GM19035 (cell line): Measurements from ENCODE around the gene APLP2.
"Not testable (repeated sequence)": the region's sequence is repeated elsewhere in the genome, so short reads cannot be mapped to it uniquely, and the experiment has no call there.

Experiments
- ATAC-seq: cut with Tn5 transposase; IDR thresholded peaks from one replicate; pipeline ENCODE4 v1.9.1; 2021; ENCODE audit not compliant: unreplicated experiment

The APLP2 gene

DNA sequence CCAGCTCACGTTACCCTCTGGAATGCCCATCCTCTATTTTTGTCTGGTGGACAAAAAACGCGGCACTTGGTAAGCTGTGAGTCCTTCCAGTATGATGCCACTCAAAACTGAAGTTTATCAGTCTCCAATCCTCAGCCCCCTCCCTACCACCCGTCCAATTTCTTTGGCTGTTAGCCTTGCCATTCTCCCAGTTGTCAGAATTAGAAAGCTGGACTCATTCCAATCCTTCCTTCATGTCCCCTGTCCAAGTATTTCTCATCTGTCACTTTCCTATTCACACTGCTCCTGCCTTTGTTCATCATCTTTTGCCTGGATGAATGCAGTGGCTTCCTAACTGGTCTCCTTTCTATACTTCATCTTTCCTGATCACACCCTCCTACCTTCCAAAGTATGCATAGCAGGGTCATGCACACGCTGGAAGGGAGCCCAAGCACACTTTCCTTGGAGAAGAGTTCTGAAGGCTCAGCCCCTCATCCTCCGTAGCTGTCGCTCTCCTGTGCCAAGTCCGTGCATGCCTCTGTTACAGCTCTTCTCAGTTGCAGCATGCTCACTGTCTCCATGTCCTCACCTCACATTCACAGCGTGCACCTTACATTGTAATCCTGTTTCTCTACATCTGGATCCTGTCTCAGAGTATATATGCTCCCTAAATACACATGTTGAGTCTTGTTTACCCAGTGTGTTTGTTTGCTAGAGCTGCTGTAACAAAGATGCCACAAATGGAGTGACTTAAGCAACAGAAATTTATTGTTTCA, 19.4 kb downstream of the APLP2 start:
- ATAC-seq = no peak

DNA sequence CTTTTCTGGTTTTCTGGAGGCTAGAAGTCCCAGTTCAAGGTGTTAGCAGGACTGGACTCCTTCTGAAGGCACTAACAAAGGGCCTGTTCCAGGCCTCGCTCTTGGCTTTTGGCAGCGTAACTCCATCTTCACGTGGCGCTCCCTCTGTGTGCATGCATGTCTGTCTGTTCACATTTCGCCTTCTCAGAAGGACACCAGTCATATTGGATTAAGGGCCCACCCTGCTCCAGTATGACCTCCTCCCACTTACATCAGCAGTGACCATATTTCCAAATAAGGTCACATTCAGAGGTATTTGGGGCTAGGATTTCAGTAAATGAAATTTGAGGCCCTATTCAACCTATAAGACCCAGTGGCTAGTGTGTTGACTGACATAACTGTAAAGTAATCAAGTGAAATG, 20.0 kb downstream of the APLP2 start:
- ATAC-seq = no peak

DNA sequence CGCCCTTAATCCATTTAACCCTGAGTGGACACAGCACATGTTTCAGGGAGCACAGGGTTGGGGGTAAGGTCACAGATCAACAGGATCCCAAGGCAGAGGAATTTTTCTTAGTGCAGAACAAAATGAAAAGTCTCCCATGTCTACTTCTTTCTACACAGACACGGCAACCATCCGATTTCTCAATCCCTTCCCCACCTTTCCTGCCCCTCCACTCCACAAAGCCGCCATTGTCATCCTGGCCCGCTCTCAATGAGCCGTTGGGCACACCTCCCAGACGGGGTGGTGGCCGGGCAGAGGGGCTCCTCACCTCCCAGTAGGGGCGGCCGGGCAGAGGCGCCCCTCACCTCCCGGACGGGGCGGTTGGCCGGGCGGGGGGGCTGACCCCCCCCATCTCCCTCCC, 20.8 kb downstream of the APLP2 start:
- ATAC-seq = not testable (repeated sequence)

DNA sequence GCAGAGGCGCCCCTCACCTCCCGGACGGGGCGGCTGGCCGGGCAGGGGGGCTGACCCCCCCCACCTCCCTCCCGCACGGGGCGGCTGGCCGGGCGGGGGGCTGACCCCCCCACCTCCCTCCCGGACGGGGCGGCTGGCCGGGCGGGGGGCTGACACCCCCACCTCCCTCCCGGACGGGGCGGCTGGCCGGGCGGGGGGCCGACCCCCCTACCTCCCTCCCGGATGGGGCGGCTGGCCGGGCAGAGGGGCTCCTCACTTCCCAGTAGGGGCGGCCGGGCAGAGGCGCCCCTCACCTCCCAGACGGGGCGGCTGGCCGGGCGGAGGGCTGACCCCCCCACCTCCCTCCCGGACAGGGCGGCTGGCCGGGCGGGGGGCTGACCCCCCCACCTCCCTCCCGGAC, 21.5 kb downstream of the APLP2 start:
- not testable (repeated sequence) for ATAC-seq

DNA sequence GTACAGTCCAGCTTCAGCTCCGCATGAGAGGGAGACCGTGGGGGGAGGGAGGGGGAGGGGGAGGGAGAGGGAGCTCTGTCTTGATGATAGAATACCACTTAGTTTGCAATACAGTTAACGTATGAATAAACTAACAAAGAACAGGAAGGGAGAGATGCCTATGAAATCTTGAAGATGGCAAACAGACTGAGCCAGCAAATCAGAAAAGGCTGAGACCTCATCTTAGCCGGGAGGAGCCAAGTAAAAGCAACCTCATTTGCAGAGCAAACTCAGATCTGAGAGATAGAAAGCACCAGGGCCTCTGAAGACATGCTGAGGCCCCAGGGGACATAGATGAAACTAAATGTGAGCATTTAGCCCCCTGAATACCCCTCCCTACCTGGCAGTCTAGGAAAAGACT, 23.0 kb downstream of the APLP2 start:
- no peak for ATAC-seq

DNA sequence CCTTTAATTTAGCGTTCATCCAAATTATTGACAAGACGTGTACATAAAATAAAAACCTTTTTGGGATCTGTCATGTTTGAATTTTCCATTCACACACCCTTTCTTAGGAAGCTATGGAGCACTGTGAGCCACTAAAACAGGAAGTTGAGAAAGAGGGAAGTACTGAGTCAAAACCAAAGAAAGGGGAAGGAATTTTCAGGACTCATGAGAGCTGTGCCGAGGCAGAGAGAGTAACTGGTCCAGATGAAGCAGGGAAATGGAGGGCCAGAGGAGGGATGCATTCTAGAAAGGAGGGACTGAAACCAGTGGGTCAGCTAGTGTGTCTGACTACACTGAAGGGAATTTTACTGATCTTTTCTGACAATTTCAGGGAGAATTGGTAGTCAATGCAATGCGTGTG, 24.9 kb downstream of the APLP2 start:
- ATAC-seq = no peak

DNA sequence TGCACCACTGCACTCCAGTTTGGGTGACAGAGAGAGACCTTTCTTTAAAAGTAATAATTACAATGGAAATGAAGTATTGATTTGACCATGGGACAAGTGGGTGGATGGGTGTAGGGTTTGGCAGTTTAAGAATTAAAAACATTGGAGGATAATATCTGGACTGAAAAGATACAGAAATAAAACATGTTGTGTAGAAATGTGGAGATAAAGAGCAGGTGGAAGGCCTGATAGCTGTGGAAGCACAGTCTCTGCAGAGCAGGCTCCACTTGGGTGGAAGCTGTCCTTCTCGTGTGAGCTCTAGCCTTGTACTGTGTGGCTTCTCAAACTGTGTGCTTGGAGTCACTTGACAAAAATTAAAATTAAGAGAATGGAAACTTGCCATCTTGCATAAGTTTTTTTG, 25.6 kb downstream of the APLP2 start:
- no peak for ATAC-seq

DNA sequence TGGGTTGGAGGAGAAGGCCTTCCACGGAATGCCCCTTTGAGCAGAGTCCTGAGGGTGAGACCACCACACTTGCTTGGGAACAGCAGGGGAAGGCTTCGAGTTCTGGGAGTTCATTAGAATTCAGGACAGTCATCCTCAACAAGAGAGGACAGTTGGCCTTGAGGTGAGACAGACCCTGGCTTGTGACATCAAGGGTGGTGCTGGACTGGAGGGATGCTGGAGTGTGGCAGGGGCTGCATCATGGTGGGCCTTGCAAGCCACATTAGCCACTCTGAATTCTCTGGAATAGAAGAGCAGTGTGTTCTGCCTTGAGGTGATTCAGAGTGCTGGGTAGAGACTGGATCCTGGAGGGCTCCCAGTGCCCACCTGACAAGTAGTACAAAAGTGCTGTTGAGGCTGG, 26.3 kb downstream of the APLP2 start:
- ATAC-seq = no peak

DNA sequence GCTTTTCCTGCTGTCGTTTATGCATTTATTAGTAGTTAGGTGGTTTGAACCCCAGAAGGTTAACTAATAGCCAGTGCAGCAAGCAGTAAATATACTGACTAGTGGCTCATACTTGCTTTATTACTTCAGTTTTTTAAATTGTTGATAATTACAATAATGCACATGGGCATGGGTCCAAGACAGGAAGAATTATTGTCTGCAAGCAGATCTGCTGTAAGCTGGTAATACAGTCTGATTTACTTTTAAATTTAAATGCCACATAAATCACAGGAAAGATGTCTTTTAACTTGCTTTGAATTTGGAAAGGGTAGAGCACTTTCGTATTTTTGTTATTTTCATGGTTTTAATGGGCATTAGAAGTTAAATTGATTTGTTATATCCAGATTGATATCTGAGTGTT, 27.1 kb downstream of the APLP2 start:
- ATAC-seq = no peak

DNA sequence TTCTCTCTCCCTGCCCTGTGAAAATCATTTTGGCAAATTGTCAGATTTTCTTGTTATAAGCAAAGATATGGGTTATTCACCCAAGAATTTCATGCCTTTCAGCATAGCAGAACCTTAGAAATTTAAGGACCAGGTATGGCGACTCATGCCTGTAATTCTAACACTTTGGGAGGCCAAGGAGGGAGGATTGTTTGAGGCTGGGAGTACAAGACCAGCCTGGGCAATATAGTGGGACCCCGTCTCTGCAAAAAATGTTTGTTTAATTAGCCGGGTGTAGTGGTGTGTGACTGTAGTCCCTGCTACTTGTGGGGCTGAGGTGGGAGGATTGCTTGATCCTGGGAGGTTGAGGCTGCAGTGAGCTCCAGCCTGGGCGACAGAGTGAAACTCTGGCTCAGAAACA, 27.6 kb downstream of the APLP2 start:
- no peak for ATAC-seq

DNA sequence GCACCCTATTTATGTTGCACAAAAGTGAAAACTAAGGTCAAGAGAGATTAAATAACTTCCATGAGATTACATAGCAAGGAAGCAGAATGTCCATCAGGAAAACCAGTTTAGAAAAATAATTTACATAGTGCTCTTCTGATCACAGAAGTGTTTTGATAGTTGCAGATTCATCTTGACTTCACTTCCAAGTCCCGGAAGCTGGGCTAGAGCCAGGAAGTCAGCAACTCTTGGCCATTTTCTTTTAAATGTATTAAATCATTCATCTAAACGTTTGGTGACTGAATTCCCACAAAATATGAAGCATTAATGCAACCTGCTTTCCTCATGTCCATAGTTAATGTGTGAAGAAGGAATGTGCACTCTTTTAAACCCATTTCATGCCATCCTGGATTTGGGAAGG, 29.7 kb downstream of the APLP2 start:
- no peak for ATAC-seq

DNA sequence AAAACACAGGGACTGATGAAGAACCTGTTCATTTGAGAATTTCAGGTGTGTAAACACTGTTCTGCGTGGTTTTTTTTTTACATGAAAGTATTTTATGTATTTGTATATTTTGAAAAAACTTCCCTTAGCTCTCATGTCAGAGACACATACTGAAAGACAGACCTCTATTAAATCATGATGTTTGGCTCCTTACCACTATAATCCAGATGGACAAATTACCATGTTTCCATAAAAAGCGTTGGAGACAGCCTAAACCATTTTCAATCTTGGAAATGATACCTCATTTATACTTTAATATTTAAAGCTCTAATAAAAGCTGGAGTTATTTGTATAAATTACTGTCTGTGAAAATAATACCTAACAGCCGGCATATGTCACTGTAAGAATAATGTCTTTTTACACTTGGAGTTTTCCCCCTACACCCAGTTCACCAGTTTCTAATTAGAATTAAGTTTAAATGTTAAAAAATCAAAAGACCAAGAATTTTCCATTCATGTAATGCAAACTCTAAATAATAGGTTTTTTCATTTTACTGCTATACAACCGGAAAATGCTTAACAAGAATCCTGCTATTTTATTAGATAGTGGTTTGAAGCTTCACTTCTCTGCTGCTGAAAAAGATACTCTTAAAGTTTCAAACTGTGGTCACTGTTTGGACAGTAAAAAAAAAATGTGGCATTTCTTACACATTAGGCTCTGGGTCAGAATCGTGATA, 30.8 kb downstream of the APLP2 start:
- no peak for ATAC-seq

DNA sequence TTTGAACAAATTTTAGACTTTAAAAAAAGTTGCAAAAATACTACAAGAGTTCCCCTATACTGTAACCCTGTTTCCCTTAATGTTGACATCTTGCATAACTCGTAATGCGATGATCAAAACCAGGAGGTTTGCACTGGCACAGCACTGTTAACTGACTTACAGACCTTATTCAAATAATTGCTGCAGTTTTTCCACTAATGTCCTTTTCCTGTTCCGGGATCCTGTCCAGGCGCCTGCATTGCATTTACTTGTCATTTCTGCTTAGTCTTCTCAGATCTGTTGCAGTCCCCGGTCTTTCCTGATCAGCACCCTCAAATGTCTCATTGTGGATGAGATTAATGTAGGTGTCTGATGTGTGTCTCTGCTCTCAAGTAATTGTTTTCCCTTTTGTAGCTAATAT, 32.0 kb downstream of the APLP2 start:
- ATAC-seq = no peak

DNA sequence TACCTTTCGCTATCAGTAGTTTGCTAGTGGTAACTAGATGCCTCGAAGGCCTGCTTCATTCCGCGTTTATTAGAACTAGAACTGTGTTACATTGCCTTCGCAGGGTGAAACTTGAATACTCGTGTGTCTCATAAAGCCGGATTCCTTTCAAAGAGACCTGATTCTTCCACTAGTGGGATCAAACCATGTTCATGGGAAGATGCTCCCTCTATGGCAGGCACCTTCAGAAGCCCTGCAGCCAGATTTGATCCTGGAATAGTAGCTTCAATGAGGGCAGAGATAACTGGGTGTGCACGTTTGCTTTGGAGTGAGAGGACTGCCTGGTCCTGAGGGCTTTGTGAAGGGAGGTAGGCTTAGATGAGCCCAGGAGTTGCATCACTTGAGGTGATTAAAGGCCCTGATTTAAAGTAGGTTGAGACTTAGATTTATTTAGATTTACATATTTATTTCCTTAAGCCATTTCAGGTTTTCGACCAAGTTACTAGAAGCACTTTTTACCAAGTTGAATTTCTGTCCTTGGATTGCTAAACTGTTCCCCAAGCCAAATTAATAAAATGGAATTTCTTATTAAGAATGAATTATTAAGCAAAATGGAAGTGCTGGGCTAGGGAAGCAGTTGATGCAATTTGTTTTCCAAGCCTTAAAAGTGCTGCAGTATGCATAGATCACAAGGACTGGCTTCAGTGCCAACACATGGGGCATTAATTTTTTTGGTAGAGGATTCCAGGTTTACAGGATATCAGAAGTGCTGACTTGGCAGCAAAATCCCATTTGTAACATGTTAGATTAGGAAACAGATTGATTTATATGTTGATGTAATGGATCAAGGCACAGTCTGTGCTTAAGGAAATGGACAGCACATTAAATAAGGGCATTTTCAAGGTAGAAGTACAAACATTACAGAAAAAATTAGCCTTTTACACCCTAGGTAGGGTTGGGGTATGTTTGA, 32.9 kb downstream of the APLP2 start:
- ATAC-seq = no peak

DNA sequence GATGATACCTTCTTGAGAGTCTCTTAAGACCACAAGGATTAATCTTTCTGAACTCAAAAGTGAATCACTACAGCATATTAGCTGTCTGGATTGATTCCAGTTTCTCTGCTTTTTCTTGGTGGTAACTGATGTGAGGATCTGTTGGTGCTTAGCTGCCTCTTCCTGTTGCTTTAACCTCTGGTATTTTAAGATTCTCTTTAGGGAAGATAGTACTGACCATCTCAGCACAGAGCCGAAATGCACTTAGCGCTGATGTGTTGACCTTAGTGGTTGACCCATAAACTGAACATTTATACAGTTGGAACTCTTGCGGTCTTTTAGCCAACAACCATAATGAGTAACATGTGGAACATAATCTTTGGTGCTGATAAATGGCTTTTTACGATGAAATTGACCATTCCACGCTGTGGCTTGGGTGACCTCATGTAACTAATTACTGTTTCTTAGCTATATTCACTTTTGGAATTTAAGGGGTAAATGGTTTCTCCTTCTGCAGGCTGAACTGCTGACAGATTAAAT, 33.7 kb downstream of the APLP2 start:
- no peak for ATAC-seq

DNA sequence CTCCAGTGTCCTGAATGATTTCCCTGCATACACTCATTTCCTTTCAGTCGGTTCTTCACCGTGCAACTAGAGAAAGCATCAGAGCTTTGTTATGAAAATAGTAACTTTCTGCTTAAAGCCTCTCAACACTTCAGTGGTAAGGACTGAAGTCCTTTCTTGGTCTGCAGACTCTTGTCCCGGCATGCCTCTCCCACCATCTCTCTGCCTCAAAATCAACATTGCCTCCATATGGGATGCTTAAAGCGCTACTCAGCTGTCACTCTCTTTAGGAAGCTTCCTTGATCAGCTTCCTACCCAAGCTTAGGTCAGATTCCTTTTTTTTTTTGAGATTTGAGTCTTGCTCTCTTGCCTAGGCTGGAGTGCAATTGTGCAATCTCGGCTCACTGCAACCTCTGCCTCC, 36.7 kb downstream of the APLP2 start:
- no peak for ATAC-seq

DNA sequence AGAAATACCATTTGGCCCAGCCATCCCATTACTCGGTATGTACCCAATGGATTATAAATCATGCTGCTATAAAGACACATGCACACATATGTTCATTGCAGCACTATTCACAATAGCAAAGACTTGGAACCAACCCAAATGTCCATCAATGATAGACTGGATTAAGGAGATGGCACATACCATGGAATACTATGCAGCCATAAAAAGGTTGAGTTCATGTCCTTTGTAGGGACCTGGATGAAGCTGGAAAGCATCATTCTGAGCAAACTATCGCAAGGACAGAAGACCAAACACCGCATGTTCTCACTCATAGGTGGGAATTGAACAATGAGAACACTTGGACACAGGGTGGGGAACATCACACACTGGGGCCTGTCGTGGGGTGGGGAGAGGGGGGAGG, 39.0 kb downstream of the APLP2 start:
- ATAC-seq = not testable (repeated sequence)

DNA sequence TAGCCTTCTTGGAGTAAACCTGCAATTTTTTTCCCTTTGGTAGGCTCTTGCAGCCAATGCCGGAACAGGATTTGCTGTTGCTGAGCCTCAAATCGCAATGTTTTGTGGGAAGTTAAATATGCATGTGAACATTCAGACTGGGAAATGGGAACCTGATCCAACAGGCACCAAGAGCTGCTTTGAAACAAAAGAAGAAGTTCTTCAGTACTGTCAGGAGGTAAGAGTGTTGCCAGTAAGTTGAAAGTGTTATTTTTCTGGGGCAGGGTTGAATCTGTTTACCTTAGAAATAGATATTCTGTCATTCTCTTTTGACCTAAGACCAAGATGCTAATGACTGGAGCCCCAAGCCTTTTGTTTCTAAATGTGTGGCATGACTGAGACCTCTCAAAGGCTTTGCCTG, 39.7 kb downstream of the APLP2 start:
- no peak for ATAC-seq

DNA sequence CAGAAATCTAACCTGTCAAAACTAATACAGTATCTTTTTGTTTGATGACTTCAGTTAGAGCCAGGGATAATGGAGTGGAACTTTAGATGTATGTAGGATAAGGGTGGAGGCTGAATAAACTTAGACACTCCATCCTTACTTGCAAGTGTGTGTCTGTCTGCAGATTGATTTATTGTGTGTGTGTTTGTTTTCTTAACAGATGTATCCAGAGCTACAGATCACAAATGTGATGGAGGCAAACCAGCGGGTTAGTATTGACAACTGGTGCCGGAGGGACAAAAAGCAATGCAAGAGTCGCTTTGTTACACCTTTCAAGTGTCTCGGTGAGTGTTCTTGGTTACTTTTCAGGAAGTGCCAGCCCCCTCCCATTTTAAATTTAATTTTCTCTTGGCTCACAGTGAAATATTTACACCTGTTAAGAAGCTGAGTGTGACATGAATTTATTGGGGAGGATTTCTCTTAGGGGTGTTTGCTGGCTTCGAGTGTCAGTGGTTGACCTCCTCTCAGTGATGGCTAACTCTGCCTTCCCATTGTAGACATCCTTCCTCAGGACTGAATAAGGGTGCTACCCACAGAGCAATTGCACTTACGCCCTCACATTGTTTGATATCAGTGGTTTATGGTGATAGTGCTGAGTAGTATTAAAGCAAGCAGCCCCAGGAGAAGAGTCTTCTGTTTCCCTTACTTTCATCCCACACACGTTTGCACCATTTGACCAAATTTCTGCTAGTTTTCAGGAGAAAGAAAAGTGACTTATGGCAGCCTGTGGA, 40.8 kb downstream of the APLP2 start:
- ATAC-seq = no peak

DNA sequence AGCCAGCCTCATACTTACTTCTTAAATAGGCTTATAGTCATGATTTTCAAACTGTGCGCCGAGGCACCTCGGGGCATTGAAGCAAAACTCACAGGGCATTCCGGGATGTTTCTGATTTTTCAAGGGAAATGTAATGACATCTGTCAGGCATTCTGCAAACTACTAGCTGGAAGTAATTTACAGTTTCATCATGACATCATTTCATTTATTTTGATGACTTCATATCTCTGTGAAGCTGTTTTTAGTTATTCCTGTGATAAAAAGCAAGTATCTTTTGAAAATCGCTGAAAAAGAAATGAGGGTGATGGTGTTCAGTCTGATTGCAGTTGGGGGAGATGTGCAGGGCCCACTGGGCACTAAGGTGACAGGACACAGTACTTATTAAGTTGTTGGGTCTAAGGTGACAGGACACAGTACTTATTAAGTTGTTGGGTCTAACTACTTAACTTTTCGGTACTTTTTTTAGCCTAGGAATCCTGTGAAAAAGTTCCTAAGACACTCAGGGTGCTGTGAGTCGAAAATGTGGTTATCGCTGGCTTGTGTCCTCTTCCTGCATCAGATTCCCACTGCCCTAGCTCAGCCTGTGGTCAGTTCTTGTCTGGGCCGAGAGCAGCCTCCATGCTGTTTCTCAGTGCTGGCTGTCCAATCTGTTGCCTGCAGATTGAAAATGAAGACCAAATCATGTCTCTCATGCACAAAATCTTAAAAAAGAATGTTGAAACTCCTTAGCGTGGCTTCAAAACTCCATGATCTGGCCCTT, 42.6 kb downstream of the APLP2 start:
- no peak for ATAC-seq
